Activated T-cell treated with anti-CD3 and anti-CD28 coated beads, Interleukin-2, amount 50 U/mL, for 48 hours (primary cell): ENCODE data around the gene TMPRSS15.

Experiments
- DNase-seq, 2 experiments: peaks; one replicate each; pipeline ENCODE4 v3.0.0-alpha.2; 2020

The TMPRSS15 gene

GRCh38 chr21:18235545-18235944 lies 168.0 kb downstream of the TMPRSS15 start:
- no peak for DNase-seq

- no peak for DNase-seq
Observed at GRCh38 chr21:18228060-18228739, 175.4 kb downstream of the TMPRSS15 start.

GRCh38 chr21:18222346-18222745 lies 181.2 kb downstream of the TMPRSS15 start:
- DNase-seq: no peak

GRCh38 chr21:18220498-18220897 lies 183.1 kb downstream of the TMPRSS15 start:
- DNase-seq: no peak
